ENCODE data around the gene ZFP36L2.

- peak in 4 of 6 experiments; percentile 18 to 39 (median 34) for TF ChIP-seq CTCF (IDR thresholded peaks at IDR 0.05)
- peak in 1 of 2 donors; percentile 16 for TF ChIP-seq POLR2A (IDR thresholded peaks at IDR 0.05)
Observed at GRCh38 chr2:43218155-43218701, 8.2 kb downstream of the ZFP36L2 start.

All from thyroid gland (tissue), 4 donors.